ENCODE measurements around the gene TBC1D9.
"Not testable (repeated sequence)": the region's sequence is repeated elsewhere in the genome, so short reads cannot be mapped to it uniquely, and the experiment has no call there.

The TBC1D9 gene

GRCh38 chr4:140752291-140753068, 3.7 kb downstream of the TBC1D9 start:
- DNase-seq, result no peak

DNA sequence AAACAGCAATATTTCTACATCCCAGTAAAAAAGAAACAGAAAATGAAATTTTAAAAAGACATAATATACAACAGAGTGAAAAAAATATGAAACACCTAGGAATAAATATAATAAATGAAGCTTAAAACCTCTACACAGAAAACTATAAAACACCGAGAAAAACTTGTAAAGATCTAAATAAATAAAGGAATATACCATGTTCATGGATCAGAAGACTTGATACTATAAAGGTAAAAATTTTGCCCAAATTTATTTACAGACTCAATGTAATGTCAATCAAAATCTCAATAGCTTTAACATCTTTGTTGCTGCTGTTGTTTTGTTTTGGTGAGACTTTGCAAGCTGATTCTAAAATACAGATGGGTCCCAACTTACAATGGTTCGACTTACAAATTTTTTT, 5.7 kb downstream of the TBC1D9 start:
- no peak for DNase-seq

DNA sequence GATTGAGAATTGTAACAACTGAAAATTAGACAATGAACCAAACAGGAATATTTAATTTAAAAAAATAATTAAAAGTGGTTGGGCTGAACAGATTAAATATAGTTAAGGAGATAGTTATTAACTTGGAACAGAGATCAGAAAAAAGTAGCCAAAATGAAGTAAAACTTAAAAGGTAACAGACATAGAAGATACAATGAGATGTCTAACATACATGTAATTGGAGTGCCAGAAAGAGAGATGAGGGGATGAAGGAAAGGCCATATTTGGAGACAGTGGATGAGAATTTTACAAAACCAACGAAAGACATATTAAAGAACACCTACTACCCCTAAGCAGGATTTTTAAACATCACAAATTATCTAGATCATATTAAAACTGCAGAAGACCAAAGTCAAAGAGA, 8.0 kb downstream of the TBC1D9 start:
- no peak for DNase-seq

GRCh38 chr4:140746546-140746945, 9.6 kb downstream of the TBC1D9 start:
- not testable (repeated sequence) for DNase-seq

DNA sequence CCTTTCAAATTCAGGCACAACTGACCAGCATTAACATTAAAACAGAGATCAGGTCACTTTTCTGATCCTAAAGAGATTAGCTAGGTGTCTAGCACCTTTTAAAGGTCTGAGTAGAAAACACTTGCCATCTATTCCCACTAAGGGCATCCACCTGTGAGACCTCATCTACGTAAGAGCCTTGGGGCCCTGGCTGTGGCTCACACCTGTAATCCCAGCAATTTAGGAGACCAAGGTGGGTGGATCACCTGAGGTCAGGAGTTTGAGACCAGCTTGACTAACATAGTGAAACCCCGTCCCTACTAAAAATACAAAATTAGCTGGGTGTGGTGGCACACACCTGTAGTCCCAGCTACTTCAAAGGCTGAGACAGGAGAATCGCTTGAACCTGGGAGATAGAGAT, 11.8 kb downstream of the TBC1D9 start:
- no peak for DNase-seq

GRCh38 chr4:140743194-140743931, 12.8 kb downstream of the TBC1D9 start:
- no peak for DNase-seq

DNA sequence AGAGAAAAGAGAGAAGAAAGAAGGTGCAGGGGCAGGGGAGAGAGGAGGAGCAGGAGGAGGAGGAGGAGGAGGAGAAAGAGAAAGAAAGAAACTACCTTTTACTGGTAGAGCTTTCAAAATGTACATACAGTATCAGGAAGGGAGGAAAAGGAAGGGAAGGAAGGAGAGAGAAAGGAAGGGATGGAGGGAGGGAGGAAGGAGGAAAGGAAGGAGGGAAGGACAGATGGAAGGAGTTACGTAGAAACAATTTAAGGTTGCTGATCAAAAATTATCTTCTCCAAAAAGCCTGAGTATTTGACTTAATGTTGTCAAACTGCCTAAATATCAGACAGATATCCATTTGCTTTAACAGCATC, 13.4 kb downstream of the TBC1D9 start:
- DNase-seq, result no peak

- no peak for DNase-seq
Measured at GRCh38 chr4:140740906-140741670, 15.1 kb downstream of the TBC1D9 start.

DNA sequence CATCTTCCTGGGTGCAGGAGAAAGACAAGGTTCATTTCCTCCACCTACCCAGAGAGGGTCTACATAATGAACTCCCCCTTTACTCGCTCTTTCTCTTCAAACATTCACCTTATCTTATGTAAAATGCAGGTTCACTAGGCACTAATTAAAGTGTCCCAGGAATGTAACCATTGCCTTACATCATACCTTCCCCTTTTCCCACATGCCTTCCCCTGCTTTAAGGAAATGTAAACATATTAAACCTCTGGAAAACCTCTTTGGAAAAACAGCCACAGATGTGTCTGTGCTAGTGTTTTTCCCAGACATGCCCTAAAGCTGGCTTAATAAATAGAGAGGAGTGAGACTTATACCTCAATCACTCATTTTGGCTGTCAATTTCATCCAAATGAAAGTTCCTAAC, 15.8 kb downstream of the TBC1D9 start:
- DNase-seq, result no peak

DNA sequence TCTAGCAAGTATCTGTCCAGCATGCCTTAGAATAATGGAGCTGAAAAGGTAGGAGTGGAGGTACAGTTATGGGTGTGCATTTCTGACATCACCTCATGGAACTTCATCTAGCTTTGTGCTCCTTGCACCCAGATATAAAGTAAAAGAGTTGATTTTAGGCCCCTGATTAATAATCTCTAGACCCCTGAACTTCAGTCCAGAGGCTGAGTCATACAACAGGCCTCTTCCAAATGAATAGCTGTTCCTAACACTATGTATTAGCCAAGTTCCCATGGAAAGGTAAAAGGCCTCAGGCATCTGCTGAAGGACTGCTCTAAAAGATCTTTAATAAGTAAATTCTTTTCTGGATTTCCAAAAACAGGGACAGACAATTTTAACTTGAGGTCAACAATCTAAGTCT, 16.2 kb downstream of the TBC1D9 start:
- no peak for DNase-seq

DNA sequence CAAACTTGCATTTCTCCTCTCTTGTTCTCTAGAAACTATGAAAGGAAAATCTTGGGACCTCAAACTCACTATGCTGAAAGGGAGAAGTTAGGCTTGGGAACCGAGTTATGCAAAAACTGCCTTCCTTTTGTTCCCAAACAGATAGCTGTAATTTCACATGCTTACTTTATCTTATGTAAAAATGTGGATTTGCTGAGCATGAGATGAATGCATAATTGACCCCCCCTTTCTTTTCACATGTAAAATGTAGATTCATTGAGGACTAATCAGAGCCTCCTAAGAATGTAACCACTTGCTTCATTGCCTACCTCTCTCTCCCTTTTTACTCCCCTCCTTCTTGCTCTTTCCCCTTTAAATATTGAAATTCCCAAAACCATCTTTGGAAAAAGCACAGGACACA, 18.0 kb downstream of the TBC1D9 start:
- DNase-seq, result no peak

- no peak for DNase-seq
Measured at GRCh38 chr4:140736669-140737343, 19.4 kb downstream of the TBC1D9 start.

DNA sequence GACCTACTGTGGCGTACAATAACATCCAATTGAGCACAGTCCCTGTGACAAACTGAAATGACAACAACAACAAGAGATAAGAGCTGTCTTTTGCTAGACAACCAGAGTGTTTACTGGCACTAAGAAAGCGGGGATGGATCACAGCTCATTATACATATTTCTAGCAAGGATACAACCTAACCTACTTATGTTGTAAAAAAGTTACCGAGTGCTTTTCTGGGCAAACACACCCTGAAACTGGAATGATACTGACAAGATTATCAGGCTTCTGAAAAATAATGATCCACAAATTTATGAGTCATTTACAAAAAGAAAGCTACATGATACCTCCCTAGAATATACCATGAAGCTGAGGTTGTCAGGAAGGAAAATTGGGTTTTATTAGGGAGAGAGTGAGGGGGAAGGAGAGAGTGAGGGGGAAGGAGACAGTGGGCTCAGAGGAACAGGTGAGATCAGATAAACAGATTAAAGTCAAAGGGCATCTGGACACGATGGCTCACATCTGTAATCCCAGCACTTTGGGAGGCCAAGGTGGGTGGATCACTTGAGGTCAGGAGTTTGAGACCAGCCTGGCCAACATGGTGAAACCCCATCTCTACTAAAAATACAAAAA, 20.3 kb downstream of the TBC1D9 start:
- no peak for DNase-seq

GRCh38 chr4:140735317-140735716, 20.9 kb downstream of the TBC1D9 start:
- DNase-seq, result no peak

DNA sequence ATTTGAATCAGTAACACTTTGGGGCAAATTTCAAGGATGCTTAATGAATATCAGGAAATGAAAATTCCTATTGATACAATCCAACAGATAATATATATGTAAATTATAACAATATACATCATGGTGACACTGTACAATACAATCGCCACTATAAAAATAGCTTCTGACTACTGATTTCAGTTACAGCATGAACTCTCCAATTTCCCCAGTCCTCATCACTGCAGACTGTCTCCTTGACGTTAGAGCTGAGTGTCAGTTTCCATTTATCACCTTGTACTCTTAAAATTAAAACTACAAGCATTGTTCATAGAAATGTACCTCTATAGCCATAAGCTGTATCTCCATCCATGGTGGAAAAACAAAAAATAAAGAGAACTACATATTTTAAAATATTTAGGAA, 23.4 kb downstream of the TBC1D9 start:
- no peak for DNase-seq

DNA sequence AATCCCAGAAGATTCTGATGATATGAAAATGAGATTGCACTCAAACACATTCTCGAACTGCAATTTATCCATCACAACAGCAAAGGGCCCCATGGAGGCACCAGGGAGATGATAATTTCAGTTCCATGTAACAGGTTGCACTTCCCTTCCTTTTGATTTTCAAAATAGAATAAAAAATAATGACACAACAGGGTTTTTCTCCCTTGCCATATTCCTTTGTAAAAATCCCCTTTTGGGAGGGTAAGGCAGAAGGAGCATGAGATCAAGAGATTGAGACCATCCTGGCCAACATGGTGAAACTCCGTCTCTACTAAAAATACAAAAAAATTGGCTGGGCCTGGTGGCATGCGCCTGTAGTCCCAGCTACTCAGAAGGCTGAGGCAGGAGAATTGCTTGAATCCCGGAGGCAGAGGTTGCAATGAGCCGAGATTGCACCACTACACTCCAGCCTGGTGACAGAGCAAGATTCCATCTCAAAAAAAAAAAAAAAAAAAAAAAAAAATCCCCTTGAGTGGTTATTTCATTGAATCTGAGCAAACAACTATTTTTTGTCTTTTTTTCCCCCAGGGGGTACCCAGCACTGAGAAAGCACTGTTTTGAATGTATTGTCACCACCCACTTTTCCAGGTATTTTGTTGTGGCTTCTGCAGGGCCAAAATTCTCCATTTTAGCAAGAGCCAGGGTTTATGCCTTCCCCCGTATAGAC, 26.7 kb downstream of the TBC1D9 start:
- no peak for DNase-seq

DNA sequence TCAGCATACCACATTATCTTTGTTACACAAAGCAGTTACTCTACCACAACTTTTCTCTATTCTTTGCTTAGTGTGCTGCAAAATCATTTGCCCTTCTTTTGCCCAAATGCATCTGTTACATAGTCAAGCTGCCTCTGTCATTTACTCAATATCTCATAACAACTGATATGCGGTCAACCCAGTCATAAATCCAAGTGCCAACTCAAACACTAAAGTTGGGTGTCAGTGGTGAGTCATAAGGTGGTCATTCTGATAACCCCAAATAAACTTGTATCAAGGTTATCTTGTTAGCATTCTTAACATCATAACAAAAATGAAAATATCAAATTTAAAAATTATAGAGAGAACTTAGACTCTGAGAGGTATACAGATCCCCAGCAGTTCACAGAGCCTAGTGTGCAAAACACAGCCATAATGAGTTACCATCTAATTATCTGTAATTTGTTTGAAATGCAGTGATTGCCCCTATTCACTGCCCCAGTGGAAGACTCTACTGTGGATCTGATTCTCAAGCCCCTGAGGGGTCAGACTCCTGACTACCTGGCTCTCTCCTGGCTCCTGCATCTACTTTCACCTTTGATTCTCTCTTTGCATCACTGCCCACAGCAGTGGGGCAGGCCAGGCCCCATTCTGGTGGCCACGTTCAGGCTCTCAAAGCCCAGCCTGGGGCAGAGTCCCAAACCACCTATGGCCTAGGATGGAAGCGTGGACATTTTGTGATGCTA, 29.2 kb downstream of the TBC1D9 start:
- DNase-seq, result no peak

DNA sequence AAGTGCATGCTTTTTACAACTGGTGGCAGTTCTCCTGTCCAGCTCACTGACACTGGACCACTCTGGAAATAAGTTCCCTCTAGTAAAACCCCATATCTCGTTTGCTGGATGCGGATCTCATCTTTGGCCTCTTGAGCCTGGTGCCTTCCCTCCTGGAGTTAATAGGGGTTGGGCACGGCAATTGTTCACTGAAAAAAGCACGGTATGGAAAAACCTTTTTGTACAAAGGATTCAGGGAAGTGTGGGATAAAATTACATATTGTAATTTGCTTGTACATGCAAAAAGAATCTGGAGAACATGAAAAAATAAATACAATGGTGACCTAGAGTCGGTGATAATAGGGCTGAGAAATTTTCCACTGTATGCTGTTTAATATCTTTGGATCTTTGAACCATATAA, 30.6 kb downstream of the TBC1D9 start:
- no peak for DNase-seq

GRCh38 chr4:140724760-140725159, 31.4 kb downstream of the TBC1D9 start:
- no peak for DNase-seq

- no peak for DNase-seq
Measured at GRCh38 chr4:140720387-140721304, 35.5 kb downstream of the TBC1D9 start.
